ENCODE data around the gene MAP6D1. TPM values are rescaled to one million over a fixed set of nuclear protein-coding genes. Genes with fewer than 3 reads are reported as not detected.

MAP6D1 gene
- polyA plus RNA-seq, 1 donor from 2014 or later: 3.1 TPM

GRCh38 chr3:183782576-183783276 lies 42.7 kb downstream of the MAP6D1 start:
- TF ChIP-seq MXI1 (conservative IDR thresholded peaks at IDR 0.05; ENCODE audit: poor library complexity, severe bottlenecking) (no peak), EZH2 (IDR thresholded peaks at IDR 0.05; ENCODE audit: borderline replicate concordance, insufficient read depth, low read length, poor library complexity, severe bottlenecking) (no peak), REST (IDR thresholded peaks at IDR 0.05; ENCODE audit: borderline replicate concordance) (no peak), POLR2AphosphoS5 (IDR thresholded peaks at IDR 0.05) (no peak), SMC3 (conservative IDR thresholded peaks at IDR 0.05; ENCODE audit: poor library complexity) (no peak), CTCF (IDR thresholded peaks at IDR 0.05; ENCODE audit: poor library complexity, severe bottlenecking) (no peak), EP300 (conservative IDR thresholded peaks at IDR 0.05; ENCODE audit: poor library complexity, severe bottlenecking) (no peak), TAF1 (IDR thresholded peaks at IDR 0.05; ENCODE audit: low read depth) (no peak), RAD21 (conservative IDR thresholded peaks at IDR 0.05) (no peak)
- peaks cover 17% of the 10 kb centered on the region for H3K36me3 ChIP-seq (ENCODE audit: insufficient read depth, low read length)

GRCh38 chr3:183781246-183781645 lies 44.1 kb downstream of the MAP6D1 start:
- Histone ChIP-seq H3K9me3 (ENCODE audit: low read length) (no peaks in the 10 kb centered on the region), H3F3A (ENCODE audit: insufficient read depth, low read length, poor library complexity, severe bottlenecking) (no peaks in the 10 kb centered on the region), H3K4me2 (ENCODE audit: low read length) (no peak overlapping the region), H3K27ac (ENCODE audit: low read length) (no peak overlapping the region), H2AFZ (ENCODE audit: low read depth, low read length) (no peak overlapping the region), H3K27me3 (ENCODE audit: insufficient read depth, low read depth, low read length) (no peaks in the 10 kb centered on the region), H3K36me3 (ENCODE audit: insufficient read depth, low read length) (peaks cover 14% of the 10 kb centered on the region), H3K4me3 (ENCODE audit: low read length) (no peak overlapping the region), H3K9ac (ENCODE audit: low read length) (no peak overlapping the region), H3K9me2 (ENCODE audit: insufficient read depth, low read length) (no peaks in the 10 kb centered on the region), H3K79me2 (replicated peaks; ENCODE audit: insufficient read depth, low read length) (peaks cover 4% of the 10 kb centered on the region), H4K20me1 (ENCODE audit: insufficient read depth) (no peaks in the 10 kb centered on the region)
- TF ChIP-seq MXI1 (conservative IDR thresholded peaks at IDR 0.05; ENCODE audit: poor library complexity, severe bottlenecking) (no peak), SMC3 (conservative IDR thresholded peaks at IDR 0.05; ENCODE audit: poor library complexity) (no peak), EP300 (conservative IDR thresholded peaks at IDR 0.05; ENCODE audit: poor library complexity, severe bottlenecking) (no peak), TAF1 (IDR thresholded peaks at IDR 0.05; ENCODE audit: low read depth) (no peak), EZH2 (IDR thresholded peaks at IDR 0.05; ENCODE audit: borderline replicate concordance, insufficient read depth, low read length, poor library complexity, severe bottlenecking) (no peak), POLR2AphosphoS5 (IDR thresholded peaks at IDR 0.05) (no peak), CTCF (IDR thresholded peaks at IDR 0.05; ENCODE audit: poor library complexity, severe bottlenecking) (no peak), REST (IDR thresholded peaks at IDR 0.05; ENCODE audit: borderline replicate concordance) (no peak), RAD21 (conservative IDR thresholded peaks at IDR 0.05) (no peak)

More at GRCh38 chr3:183782576-183783276, 42.7 kb downstream of the MAP6D1 start:
- Histone ChIP-seq H3K9ac (ENCODE audit: low read length) (no peak overlapping the region), H3K4me2 (ENCODE audit: low read length) (no peak overlapping the region), H3K79me2 (replicated peaks; ENCODE audit: insufficient read depth, low read length) (peaks cover 4% of the 10 kb centered on the region), H3K4me3 (ENCODE audit: low read length) (no peak overlapping the region), H3K27ac (ENCODE audit: low read length) (no peak overlapping the region), H3K9me3 (ENCODE audit: low read length) (no peaks in the 10 kb centered on the region), H3K27me3 (ENCODE audit: insufficient read depth, low read depth, low read length) (no peaks in the 10 kb centered on the region), H3K9me2 (ENCODE audit: insufficient read depth, low read length) (no peaks in the 10 kb centered on the region), H4K20me1 (ENCODE audit: insufficient read depth) (no peaks in the 10 kb centered on the region), H3F3A (ENCODE audit: insufficient read depth, low read length, poor library complexity, severe bottlenecking) (no peaks in the 10 kb centered on the region), H2AFZ (ENCODE audit: low read depth, low read length) (no peak overlapping the region)

All from neural cell (in vitro differentiated cells).